GM18517 (cell line): ENCODE measurements around the gene RPS6KA2.

Source experiments
- ATAC-seq: cut with Tn5 transposase; IDR thresholded peaks from one replicate; pipeline ENCODE4 v1.9.1; 2021; ENCODE audit warnings: mild to moderate bottlenecking, moderate library complexity; ENCODE audit not compliant: unreplicated experiment

The RPS6KA2 gene

GRCh38 chr6:166459272-166459671 is 167.8 kb downstream of the RPS6KA2 start:
- no peak for ATAC-seq

GRCh38 chr6:166456395-166457156 is 170.5 kb downstream of the RPS6KA2 start:
- ATAC-seq, result no peak

- no peak for ATAC-seq
Measured at GRCh38 chr6:166454692-166455515, 172.1 kb downstream of the RPS6KA2 start.

- ATAC-seq, result no peak
Measured at GRCh38 chr6:166453651-166454050, 173.4 kb downstream of the RPS6KA2 start.

GRCh38 chr6:166450167-166450873 is 176.7 kb downstream of the RPS6KA2 start:
- no peak for ATAC-seq

GRCh38 chr6:166449641-166450040 is 177.4 kb downstream of the RPS6KA2 start:
- ATAC-seq, result no peak

- ATAC-seq, result no peak
Measured at GRCh38 chr6:166449036-166449435, 178.0 kb downstream of the RPS6KA2 start.

- ATAC-seq, result no peak
Measured at GRCh38 chr6:166448432-166448831, 178.6 kb downstream of the RPS6KA2 start.

- ATAC-seq, result no peak
Measured at GRCh38 chr6:166446567-166447065, 180.4 kb downstream of the RPS6KA2 start.

- ATAC-seq, result no peak
Measured at GRCh38 chr6:166446146-166446545, 180.9 kb downstream of the RPS6KA2 start.

GRCh38 chr6:166444446-166444845 is 182.6 kb downstream of the RPS6KA2 start:
- ATAC-seq, result no peak

- ATAC-seq, result no peak
Measured at GRCh38 chr6:166443166-166443565, 183.9 kb downstream of the RPS6KA2 start.

- no peak for ATAC-seq
Measured at GRCh38 chr6:166442131-166442685, 184.8 kb downstream of the RPS6KA2 start.

GRCh38 chr6:166441325-166442078 is 185.5 kb downstream of the RPS6KA2 start:
- ATAC-seq, result no peak

GRCh38 chr6:166440729-166441128 is 186.3 kb downstream of the RPS6KA2 start:
- ATAC-seq, result no peak

GRCh38 chr6:166440106-166440505 is 186.9 kb downstream of the RPS6KA2 start:
- ATAC-seq, result no peak

- ATAC-seq, result no peak
Measured at GRCh38 chr6:166439366-166440091, 187.5 kb downstream of the RPS6KA2 start.

GRCh38 chr6:166438211-166438861 is 188.7 kb downstream of the RPS6KA2 start:
- no peak for ATAC-seq

GRCh38 chr6:166437661-166438060 is 189.4 kb downstream of the RPS6KA2 start:
- ATAC-seq, result no peak
